Kidney epithelial cell (primary cell): ENCODE measurements around the gene MAP9. TPM values are rescaled to one million over a fixed set of nuclear protein-coding genes. Genes with fewer than 3 reads are reported as not detected.
"Not testable (repeated sequence)": the region's sequence is repeated elsewhere in the genome, so short reads cannot be mapped to it uniquely, and the experiment has no call there.

Experiments
- DNase-seq: peaks from one replicate; pipeline ENCODE4 v3.0.0-alpha.2; 2010; ENCODE audit warnings: low read depth
- H3K27me3 ChIP-seq: 2 replicates; pipeline ENCODE4 v1.6.0; 2011; ENCODE audit warnings: low read length; ENCODE audit not compliant: control insufficient read depth, insufficient read depth
- H3K36me3 ChIP-seq: 2 replicates; pipeline ENCODE4 v1.5.1; 2011; ENCODE audit warnings: low read length; ENCODE audit not compliant: control insufficient read depth, insufficient read depth
- H3K4me3 ChIP-seq: 2 replicates; pipeline ENCODE4 v1.5.1; 2011; ENCODE audit warnings: low read depth, mild to moderate bottlenecking, control low read depth, low read length
- total RNA-seq: library from RNA; depleted of rRNA; stranded (reverse); fragments of >200 nt; gene quantifications from 2 replicates; pipeline ENCODE4 v1.2.3, GENCODE V29; 2015
- TF ChIP-seq, protein P1 (sequence below): IDR thresholded peaks from 2 replicates; pipeline ENCODE4 v1.5.1; 2011; ENCODE audit warnings: mild to moderate bottlenecking, moderate library complexity, low read length, control low read depth, inconsistent platforms; ENCODE audit not compliant: insufficient read depth, poor library complexity, severe bottlenecking

Gene MAP9
- total RNA-seq, 1 donor from 2014 or later = 22.0 TPM

GRCh38 chr4:155321006-155321405 is 55.8 kb downstream of the MAP9 start:
- no peaks in the 10 kb centered on the region for H3K27me3 ChIP-seq
- no peak overlapping the region for H3K4me3 ChIP-seq
- DNase-seq = no peak
- H3K36me3 ChIP-seq = no peaks in the 10 kb centered on the region
- TF ChIP-seq, protein P1, sequence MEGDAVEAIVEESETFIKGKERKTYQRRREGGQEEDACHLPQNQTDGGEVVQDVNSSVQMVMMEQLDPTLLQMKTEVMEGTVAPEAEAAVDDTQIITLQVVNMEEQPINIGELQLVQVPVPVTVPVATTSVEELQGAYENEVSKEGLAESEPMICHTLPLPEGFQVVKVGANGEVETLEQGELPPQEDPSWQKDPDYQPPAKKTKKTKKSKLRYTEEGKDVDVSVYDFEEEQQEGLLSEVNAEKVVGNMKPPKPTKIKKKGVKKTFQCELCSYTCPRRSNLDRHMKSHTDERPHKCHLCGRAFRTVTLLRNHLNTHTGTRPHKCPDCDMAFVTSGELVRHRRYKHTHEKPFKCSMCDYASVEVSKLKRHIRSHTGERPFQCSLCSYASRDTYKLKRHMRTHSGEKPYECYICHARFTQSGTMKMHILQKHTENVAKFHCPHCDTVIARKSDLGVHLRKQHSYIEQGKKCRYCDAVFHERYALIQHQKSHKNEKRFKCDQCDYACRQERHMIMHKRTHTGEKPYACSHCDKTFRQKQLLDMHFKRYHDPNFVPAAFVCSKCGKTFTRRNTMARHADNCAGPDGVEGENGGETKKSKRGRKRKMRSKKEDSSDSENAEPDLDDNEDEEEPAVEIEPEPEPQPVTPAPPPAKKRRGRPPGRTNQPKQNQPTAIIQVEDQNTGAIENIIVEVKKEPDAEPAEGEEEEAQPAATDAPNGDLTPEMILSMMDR = no peak

- TF ChIP-seq, protein P1 = no peak
- Histone ChIP-seq H3K4me3 (no peak overlapping the region), H3K36me3 (no peaks in the 10 kb centered on the region), H3K27me3 (no peaks in the 10 kb centered on the region)
- DNase-seq = no peak
Observed at GRCh38 chr4:155319516-155319915, 57.2 kb downstream of the MAP9 start.

DNA sequence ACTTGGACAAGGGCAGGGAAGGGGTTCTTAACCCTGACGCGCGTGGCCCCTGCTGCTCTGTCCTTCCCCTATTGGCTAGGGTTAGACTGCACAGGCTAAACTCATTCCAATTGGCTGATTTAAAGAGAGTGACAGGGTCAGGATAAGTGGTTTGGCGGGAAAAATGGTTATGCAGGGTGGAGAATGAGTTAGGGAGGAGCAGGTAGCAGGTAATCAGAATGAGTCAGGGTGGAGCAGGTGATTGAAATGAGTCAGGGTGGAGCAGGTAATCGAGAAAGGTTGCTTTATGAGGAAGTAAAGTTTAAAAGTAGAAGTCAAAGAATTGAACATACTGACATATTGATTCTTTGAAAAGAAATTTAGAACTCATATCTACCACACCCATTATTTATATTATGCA is 64.7 kb downstream of the MAP9 start:
- not testable (repeated sequence) for DNase-seq, H3K27me3 ChIP-seq, H3K36me3 ChIP-seq, H3K4me3 ChIP-seq

DNA sequence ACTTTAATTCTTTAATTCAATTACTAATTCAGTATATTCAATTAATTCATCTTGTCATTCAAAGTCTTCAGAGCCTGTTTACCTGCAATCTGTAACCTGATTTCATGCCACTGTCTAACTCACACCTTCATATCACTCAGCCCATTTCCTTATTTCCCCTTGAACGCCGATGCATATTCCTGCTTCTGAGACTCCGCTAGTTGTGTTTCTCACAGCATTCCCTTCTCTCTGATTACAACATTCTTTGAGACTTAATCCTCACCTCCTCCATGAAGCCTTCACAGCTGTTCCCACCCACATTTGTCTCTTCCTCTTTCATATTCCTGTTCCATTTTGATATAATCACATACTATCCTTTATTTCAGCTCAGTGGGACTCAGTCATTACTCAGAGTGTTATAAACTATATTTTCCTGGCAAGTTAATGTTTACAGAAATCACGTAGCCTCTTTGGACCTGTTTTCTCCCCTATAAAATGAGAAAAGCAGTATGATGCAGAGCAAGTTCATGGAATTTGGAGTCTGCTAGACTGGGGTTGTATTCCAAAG is 69.0 kb downstream of the MAP9 start:
- no peak overlapping the region for H3K4me3 ChIP-seq
- TF ChIP-seq, protein P1 = no peak
- DNase-seq = no peak
- no peaks in the 10 kb centered on the region for H3K27me3 ChIP-seq
- no peaks in the 10 kb centered on the region for H3K36me3 ChIP-seq

GRCh38 chr4:155305619-155306018 is 71.1 kb downstream of the MAP9 start:
- TF ChIP-seq, protein P1 = no peak
- Histone ChIP-seq H3K27me3 (no peaks in the 10 kb centered on the region), H3K4me3 (no peak overlapping the region), H3K36me3 (no peaks in the 10 kb centered on the region)
- no peak for DNase-seq

DNA sequence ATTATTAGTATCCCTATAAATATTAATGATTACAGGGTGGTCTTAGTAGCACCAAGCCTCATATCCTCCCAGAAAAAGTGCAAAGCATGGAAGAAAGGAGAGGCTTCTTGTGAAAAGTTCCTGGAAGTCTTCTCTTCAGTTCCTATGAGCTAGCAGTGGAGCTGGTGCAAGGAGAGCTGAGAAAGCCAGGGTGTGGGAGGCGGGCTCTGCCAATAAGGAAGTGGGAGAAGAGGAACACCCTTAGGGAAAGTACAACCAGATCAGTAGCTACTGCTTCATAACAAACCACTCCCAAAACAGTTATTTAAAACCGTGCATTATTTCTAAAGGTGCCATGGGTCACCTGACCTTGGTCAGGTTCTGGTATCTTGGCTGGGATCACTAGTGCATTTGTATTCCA is 72.4 kb downstream of the MAP9 start:
- Histone ChIP-seq H3K27me3 (no peaks in the 10 kb centered on the region), H3K4me3 (no peak overlapping the region), H3K36me3 (no peaks in the 10 kb centered on the region)
- TF ChIP-seq, protein P1 = no peak
- DNase-seq = no peak
